ENCODE measurements around the gene LUC7L3. TPM values are rescaled to one million over a fixed set of nuclear protein-coding genes. Genes with fewer than 3 reads are reported as not detected.

Gene LUC7L3
- total RNA-seq, 4 donors from 2014 or later = 18.0 to 95.2 (median 31.5) TPM

DNA sequence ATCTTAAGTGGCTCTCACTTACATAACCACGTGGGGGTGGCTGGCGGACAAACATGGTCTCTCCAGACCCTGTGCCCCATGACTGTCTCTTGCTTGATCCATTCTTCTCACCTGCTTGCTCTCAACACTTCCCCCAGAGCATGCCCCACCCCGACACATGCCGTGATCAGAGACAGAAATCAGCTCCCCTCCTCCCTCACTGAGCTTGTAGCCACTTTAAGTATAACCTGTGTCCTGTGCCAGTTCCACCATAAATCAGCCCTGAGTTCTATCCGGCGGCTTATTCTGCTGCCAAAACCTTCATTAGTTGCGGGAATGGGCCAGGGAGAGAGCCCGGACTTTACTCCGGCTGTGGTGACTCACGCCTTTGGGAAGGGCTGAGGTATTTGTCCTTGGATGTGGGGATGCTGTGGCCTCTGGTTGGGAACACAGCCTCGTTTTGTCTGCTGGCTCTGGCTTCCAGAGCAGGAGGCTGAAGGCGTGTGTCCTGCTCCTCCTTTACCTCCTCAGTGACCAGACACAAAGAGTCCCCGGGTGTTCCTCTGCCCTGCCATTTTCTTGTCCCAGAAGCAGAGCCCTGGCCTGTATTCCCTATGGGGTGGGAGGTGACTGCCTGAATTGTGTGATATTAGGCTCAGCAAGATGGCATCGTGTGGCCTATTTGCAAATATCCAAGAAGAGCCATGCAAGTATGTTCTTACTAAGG, 32.8 kb upstream of the LUC7L3 start:
- Histone ChIP-seq H3K4me3 (no peak overlapping the region), H3K9me3 (no peaks in the 10 kb centered on the region), H3K27ac (peak overlapping the region; percentile 51 to 81 (median 64)), H3K27me3 (no peaks in the 10 kb centered on the region), H3K36me3 (no peaks in the 10 kb centered on the region), H3K4me1 (peaks cover 23 to 52% (median 37%) of the 10 kb centered on the region in 3 donors)
- intact Hi-C loops (cut with DNase I) = no loop called here
- no peak for TF ChIP-seq POLR2A (IDR thresholded peaks at IDR 0.05)
- TF ChIP-seq, protein P1, sequence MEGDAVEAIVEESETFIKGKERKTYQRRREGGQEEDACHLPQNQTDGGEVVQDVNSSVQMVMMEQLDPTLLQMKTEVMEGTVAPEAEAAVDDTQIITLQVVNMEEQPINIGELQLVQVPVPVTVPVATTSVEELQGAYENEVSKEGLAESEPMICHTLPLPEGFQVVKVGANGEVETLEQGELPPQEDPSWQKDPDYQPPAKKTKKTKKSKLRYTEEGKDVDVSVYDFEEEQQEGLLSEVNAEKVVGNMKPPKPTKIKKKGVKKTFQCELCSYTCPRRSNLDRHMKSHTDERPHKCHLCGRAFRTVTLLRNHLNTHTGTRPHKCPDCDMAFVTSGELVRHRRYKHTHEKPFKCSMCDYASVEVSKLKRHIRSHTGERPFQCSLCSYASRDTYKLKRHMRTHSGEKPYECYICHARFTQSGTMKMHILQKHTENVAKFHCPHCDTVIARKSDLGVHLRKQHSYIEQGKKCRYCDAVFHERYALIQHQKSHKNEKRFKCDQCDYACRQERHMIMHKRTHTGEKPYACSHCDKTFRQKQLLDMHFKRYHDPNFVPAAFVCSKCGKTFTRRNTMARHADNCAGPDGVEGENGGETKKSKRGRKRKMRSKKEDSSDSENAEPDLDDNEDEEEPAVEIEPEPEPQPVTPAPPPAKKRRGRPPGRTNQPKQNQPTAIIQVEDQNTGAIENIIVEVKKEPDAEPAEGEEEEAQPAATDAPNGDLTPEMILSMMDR (IDR thresholded peaks at IDR 0.05) = no peak
- DNase-seq = no peak
- WGBS, 2 donors = 29 to 35% methylated on average over 8 to 13 of the region's 14 CpGs

DNA sequence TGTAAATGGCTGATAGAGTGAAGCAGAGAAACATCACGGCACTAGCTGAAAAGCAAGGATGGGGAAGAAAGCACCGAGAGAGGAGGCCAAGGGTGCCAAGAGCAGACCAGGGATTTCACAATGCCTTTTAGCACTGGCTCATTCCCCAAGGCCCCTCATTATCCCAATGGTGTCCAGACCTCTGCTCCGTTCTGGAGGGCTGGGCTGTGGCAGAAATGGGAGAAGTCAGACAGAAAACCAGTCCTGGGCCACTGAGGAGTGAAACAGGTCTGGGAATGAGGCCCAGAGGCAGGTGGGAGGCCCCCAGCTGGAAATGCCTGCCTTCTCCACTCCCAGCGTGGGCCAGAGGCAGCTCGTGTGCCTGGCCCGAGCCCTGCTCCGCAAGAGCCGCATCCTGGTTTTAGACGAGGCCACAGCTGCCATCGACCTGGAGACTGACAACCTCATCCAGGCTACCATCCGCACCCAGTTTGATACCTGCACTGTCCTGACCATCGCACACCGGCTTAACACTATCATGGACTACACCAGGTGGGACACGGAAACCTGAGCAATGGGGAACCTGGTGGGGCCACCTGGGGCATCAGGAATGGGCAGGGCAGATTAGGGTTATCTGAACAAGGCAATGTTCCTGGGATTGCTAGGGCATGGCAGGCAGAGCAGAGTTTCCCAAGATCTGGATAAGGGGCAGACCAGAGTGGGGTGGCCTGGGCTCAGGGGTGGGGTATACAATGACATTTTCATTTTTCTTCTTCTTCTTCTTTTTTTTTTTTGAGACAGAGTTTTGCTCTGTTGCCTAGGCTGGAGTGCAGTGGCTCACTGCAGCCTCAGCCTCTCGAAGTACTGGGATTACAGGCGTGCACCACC, 32.0 kb upstream of the LUC7L3 start:
- TF ChIP-seq, protein P1 (IDR thresholded peaks at IDR 0.05) = no peak
- TF ChIP-seq POLR2A (IDR thresholded peaks at IDR 0.05) = no peak
- Histone ChIP-seq H3K36me3 (peaks cover 0 to 6% (median 0%) of the 10 kb centered on the region in 3 donors), H3K4me3 (no peak overlapping the region), H3K4me1 (peaks cover 23 to 57% (median 43%) of the 10 kb centered on the region in 3 donors), H3K9me3 (no peaks in the 10 kb centered on the region), H3K27ac (peak overlapping the region; percentile 51 to 81 (median 64)), H3K27me3 (no peaks in the 10 kb centered on the region)
- intact Hi-C loops (cut with DNase I) = no loop called here
- no peak for DNase-seq
- 83 to 91% methylated on average over 7 to 9 of the region's 16 CpGs for WGBS, 2 donors

DNA sequence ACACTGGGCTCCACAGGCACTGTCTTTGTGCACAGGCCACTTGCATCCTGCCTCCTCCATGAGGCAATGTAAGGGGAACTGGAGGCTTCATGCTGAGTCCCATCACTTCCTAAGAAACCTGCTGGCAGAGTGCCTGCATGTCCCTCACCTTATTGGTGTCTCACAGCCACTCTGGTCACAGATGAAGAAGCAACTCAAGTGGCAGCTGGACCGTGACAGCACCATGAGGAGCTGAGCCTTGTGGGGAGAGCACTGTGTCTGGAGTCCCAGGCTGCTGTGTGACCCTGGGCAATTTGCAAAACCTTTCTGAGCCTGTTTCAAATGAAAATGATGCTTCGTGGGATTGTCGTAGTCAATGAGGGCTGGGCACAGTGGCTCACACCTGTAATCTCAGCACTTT, 31.2 kb upstream of the LUC7L3 start:
- Histone ChIP-seq H3K27me3 (no peaks in the 10 kb centered on the region), H3K4me3 (no peak overlapping the region), H3K27ac (no peak overlapping the region), H3K36me3 (peaks cover 0 to 14% (median 0%) of the 10 kb centered on the region in 3 donors), H3K9me3 (no peaks in the 10 kb centered on the region), H3K4me1 (peaks cover 23 to 65% (median 43%) of the 10 kb centered on the region in 3 donors)
- 100% methylated on average over 1 to 3 of the region's 3 CpGs for WGBS, 2 donors
- TF ChIP-seq POLR2A (IDR thresholded peaks at IDR 0.05) = no peak
- TF ChIP-seq, protein P1 (IDR thresholded peaks at IDR 0.05) = no peak
- no peak for DNase-seq
- intact Hi-C loops (cut with DNase I) = no loop called here

DNA sequence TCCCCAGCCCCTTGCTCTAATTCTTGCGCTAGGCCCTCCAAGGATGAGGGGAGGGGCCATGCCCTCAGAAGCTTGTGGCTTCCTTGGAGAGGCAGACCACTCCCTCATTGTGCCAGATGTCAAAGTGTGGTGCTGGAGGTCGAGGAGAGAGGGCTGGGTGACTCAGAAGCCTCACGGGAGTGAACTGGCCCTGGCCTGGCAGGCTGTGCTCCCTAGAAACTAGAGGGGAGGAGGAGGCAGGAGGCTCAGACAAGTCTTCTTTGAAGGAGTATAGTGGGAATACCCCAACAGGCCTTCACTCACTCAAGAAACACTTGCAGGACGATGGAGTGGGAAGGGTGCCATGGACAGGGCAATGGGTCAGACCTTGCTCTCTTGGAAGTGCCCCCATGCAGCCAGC, 30.2 kb upstream of the LUC7L3 start:
- intact Hi-C loops (cut with DNase I) = no loop called here
- H3K27ac ChIP-seq = peak overlapping the region in 1 of 4 donors; percentile 7
- no peak overlapping the region for H3K4me3 ChIP-seq
- TF ChIP-seq, protein P1 (IDR thresholded peaks at IDR 0.05) = no peak
- H3K9me3 ChIP-seq = no peaks in the 10 kb centered on the region
- peaks cover 23 to 69% (median 43%) of the 10 kb centered on the region in 3 donors for H3K4me1 ChIP-seq
- WGBS, 2 donors = 5 to 55% methylated on average over 2 to 3 of the region's 4 CpGs
- DNase-seq = no peak
- peaks cover 0 to 25% (median 0%) of the 10 kb centered on the region in 3 donors for H3K36me3 ChIP-seq
- no peaks in the 10 kb centered on the region for H3K27me3 ChIP-seq
